ENCODE data around the gene PRR9.

Gene PRR9

GRCh38 chr1:153206631-153207030, 10.8 kb upstream of the PRR9 start:
- DNase-seq: no peak
- Histone ChIP-seq H3K4me1 (no peaks in the 10 kb centered on the region), H3K4me3 (ENCODE audit: low read depth, low read length) (no peak overlapping the region), H3K27me3 (peaks cover 7% of the 10 kb centered on the region; the same call in 1 of the 2 replicates), H3K36me3 (no peaks in the 10 kb centered on the region), H3K9me3 (no peaks in the 10 kb centered on the region)
- TF ChIP-seq CTCF (IDR thresholded peaks at IDR 0.05; ENCODE audit: low read depth, low read length): no peak

GRCh38 chr1:153210206-153210605, 7.2 kb upstream of the PRR9 start:
- Histone ChIP-seq H3K27me3 (peaks cover 7% of the 10 kb centered on the region; the same call in 1 of the 2 replicates), H3K4me1 (no peaks in the 10 kb centered on the region), H3K4me3 (ENCODE audit: low read depth, low read length) (no peak overlapping the region), H3K9me3 (no peaks in the 10 kb centered on the region), H3K36me3 (no peaks in the 10 kb centered on the region)
- TF ChIP-seq CTCF (IDR thresholded peaks at IDR 0.05; ENCODE audit: low read depth, low read length): no peak
- DNase-seq: no peak

- H3K4me3 ChIP-seq (ENCODE audit: low read depth, low read length): no peak overlapping the region
- no peaks in the 10 kb centered on the region for H3K36me3 ChIP-seq
- DNase-seq: no peak
These were observed 5.2 kb upstream of the PRR9 start for GRCh38 chr1:153212201-153212600.

GRCh38 chr1:153213519-153213918, 3.9 kb upstream of the PRR9 start:
- no peaks in the 10 kb centered on the region for H3K9me3 ChIP-seq
- 0 out of 2 replicates have a peak, but pooled peaks cover 2% of the 10 kb centered on the region for H3K27me3 ChIP-seq
- no peaks in the 10 kb centered on the region for H3K36me3 ChIP-seq
- no peak for DNase-seq
- H3K4me1 ChIP-seq: no peaks in the 10 kb centered on the region
- TF ChIP-seq CTCF (IDR thresholded peaks at IDR 0.05; ENCODE audit: low read depth, low read length): no peak
- H3K4me3 ChIP-seq (ENCODE audit: low read depth, low read length): no peak overlapping the region

More at GRCh38 chr1:153212201-153212600, 5.2 kb upstream of the PRR9 start:
- Histone ChIP-seq H3K4me1 (no peaks in the 10 kb centered on the region), H3K9me3 (no peaks in the 10 kb centered on the region), H3K27me3 (peaks cover 4% of the 10 kb centered on the region; the same call in 1 of the 2 replicates)
- no peak for TF ChIP-seq CTCF (IDR thresholded peaks at IDR 0.05; ENCODE audit: low read depth, low read length)

GRCh38 chr1:153217744-153218416, 496 bp downstream of the PRR9 start:
- no peaks in the 10 kb centered on the region for H3K27me3 ChIP-seq
- no peaks in the 10 kb centered on the region for H3K9me3 ChIP-seq
- no peak for TF ChIP-seq CTCF (IDR thresholded peaks at IDR 0.05; ENCODE audit: low read depth, low read length)
- no peaks in the 10 kb centered on the region for H3K36me3 ChIP-seq
- H3K4me3 ChIP-seq (ENCODE audit: low read depth, low read length): no peak overlapping the region
- no peak for DNase-seq
- H3K4me1 ChIP-seq: no peaks in the 10 kb centered on the region

- no peaks in the 10 kb centered on the region for H3K36me3 ChIP-seq
- no peak overlapping the region for H3K4me3 ChIP-seq (ENCODE audit: low read depth, low read length)
- no peaks in the 10 kb centered on the region for H3K4me1 ChIP-seq
- peak; percentile 42 for DNase-seq
- no peaks in the 10 kb centered on the region for H3K9me3 ChIP-seq
- peaks cover 7% of the 10 kb centered on the region for H3K27me3 ChIP-seq
- TF ChIP-seq CTCF (IDR thresholded peaks at IDR 0.05; ENCODE audit: low read depth, low read length): no peak
These were observed 3.4 kb downstream of the PRR9 start for GRCh38 chr1:153220606-153221303.
